HepG2 (cell line): ENCODE measurements around the gene NUP62. TPM values are rescaled to one million over a fixed set of nuclear protein-coding genes. Genes with fewer than 3 reads are reported as not detected.
A peak's percentile ranks its signal among the peaks of the same experiment; 100 is the strongest.

Source experiments
- ATAC-seq: fragments of 200-7000 bp; cut with Tn5 transposase; 3 replicates; pipeline ENCODE4 v1.9.1; 2020; ENCODE audit warnings: mild to moderate bottlenecking, moderate library complexity
- BruUV-seq: library from RNA; stranded (reverse); fragments of 400-500 nt; replicated peaks from 2 replicates; lab custom pipeline; 2021; lab: Mats Ljungman, UMichigan
- CTCF ChIA-PET: fragments of 300-600 bp; formaldehyde crosslinking; extraction: SDS; loops from one replicate; lab custom pipeline; 2021; ENCODE audit warnings: low total read pairs, inconsistent platforms, low intra/inter-chr PET ratio; lab: Yijun Ruan, JAX
- POLR2A ChIA-PET: fragments of 350-600 bp; sonication (Branson Sonifier 250); formaldehyde crosslinking; loops from one replicate; lab custom pipeline; 2020; ENCODE audit warnings: antibody characterized with exemption, inconsistent platforms; lab: Yijun Ruan, JAX
- DNase-seq: peaks from one replicate; pipeline ENCODE4 v3.0.0-alpha.2; 2015; ENCODE audit warnings: low spot score
- FAIRE-seq: peaks from 3 replicates; lab custom pipeline; 2011; peaks lifted over from hg19 to GRCh38; lab: Jason Lieb, UNC
- H2AFZ ChIP-seq: one replicate; pipeline ENCODE4 v1.6.1; 2011; ENCODE audit warnings: low read length, inconsistent platforms
- H3K27ac ChIP-seq: fragments of 300-600 bp; 3 replicates; pipeline ENCODE4 v1.8.0; 2011; ENCODE audit warnings: mixed run types, mild to moderate bottlenecking, mixed read lengths, low read length, inconsistent platforms; ENCODE audit not compliant: insufficient read depth; ENCODE audit errors: extremely low read length
- H3K27me3 ChIP-seq, 2 experiments: fragments of 200-600 bp in 1 of 2; 2 replicates in 1 of 2; 3 replicates in 1 of 2; pipeline versions ENCODE4 v1.6.0 to v1.8.0; 2011; ENCODE audit warnings: low read length in 2 of 2, mild to moderate bottlenecking in 2 of 2, moderate library complexity in 2 of 2, inconsistent platforms in 1 of 2; ENCODE audit not compliant: insufficient read depth in 2 of 2, control insufficient read depth in 1 of 2
- H3K36me3 ChIP-seq, 2 experiments: fragments of 200-600 bp in 1 of 2; replicated peaks in 1 of 2; 2 replicates in 1 of 2; 3 replicates in 1 of 2; pipeline versions ENCODE4 v1.5.1 to v1.8.0; 2011; ENCODE audit warnings: low read length in 2 of 2, inconsistent platforms in 1 of 2; ENCODE audit not compliant: insufficient read depth in 2 of 2, control insufficient read depth in 1 of 2
- H3K4me1 ChIP-seq: 2 replicates; pipeline ENCODE4 v1.5.1; 2012; ENCODE audit warnings: low read length, inconsistent platforms; ENCODE audit not compliant: insufficient read depth
- H3K4me2 ChIP-seq: 2 replicates; pipeline ENCODE4 v1.6.0; 2011; ENCODE audit warnings: low read depth, low read length, inconsistent platforms
- H3K4me3 ChIP-seq, 3 experiments: fragments of 200-600 bp in 1 of 3; sonication (generic), shearing (Covaris generic) in 1 of 3; replicated peaks in 1 of 3; 2 replicates each; pipeline ENCODE4 v1.5.1; 2011 to 2016; ENCODE audit warnings: low read length in 3 of 3, inconsistent platforms in 2 of 3, low read depth in 2 of 3, mild to moderate bottlenecking in 2 of 3, control low read depth in 1 of 3, mixed read lengths in 1 of 3; ENCODE audit not compliant: insufficient read depth in 1 of 3
- H3K79me2 ChIP-seq: one replicate; pipeline ENCODE4 v1.6.1; 2011; ENCODE audit warnings: low read length, inconsistent platforms; ENCODE audit not compliant: insufficient read depth
- H3K9ac ChIP-seq: 2 replicates; pipeline ENCODE4 v1.6.0; 2011; ENCODE audit warnings: mild to moderate bottlenecking, low read depth, low read length, inconsistent platforms; ENCODE audit not compliant: insufficient read depth
- H3K9me3 ChIP-seq: 2 replicates; pipeline ENCODE4 v1.5.1; 2012; ENCODE audit warnings: mild to moderate bottlenecking, low read length
- H4K20me1 ChIP-seq: 2 replicates; pipeline ENCODE4 v1.6.0; 2011; ENCODE audit warnings: inconsistent platforms, mild to moderate bottlenecking, low read length, moderate library complexity; ENCODE audit not compliant: insufficient read depth
- CREB1 ChIP-seq, 2 experiments: fragments of 450-650 bp in 1 of 2; IDR thresholded peaks; 2 replicates each; pipeline ENCODE4 v1.6.1; 2016 to 2017; ENCODE audit warnings: control low read depth in 1 of 2, mild to moderate bottlenecking in 1 of 2, missing compliant biosample characterization in 1 of 2, missing genetic modification characterization in 1 of 2
- GABPA ChIP-seq, 2 experiments: IDR thresholded peaks; 2 replicates each; pipeline ENCODE4 v1.6.1; 2011 to 2016; ENCODE audit warnings: low read depth in 2 of 2, low read length in 1 of 2, missing biosample characterization in 1 of 2, missing genetic modification characterization in 1 of 2
- KLF6 ChIP-seq: IDR thresholded peaks from 2 replicates; pipeline ENCODE4 v1.8.0; 2016; ENCODE audit warnings: missing biosample characterization, missing genetic modification reagents
- NFE2L2 ChIP-seq: fragments of 150-350 bp; IDR thresholded peaks from 2 replicates; pipeline ENCODE4 v1.6.1; 2014; ENCODE audit warnings: low read length
- NFYB ChIP-seq: sonication (generic); formaldehyde crosslinking; IDR thresholded peaks from 2 replicates; pipeline ENCODE4 v1.4.0; 2020; ENCODE audit warnings: missing genetic modification reagents
- THAP11 ChIP-seq: IDR thresholded peaks from 2 replicates; pipeline ENCODE4 v1.6.1; 2016; ENCODE audit warnings: missing biosample characterization, missing genetic modification reagents
- ZNF143 ChIP-seq: sonication (generic); formaldehyde crosslinking; IDR thresholded peaks from 2 replicates; pipeline ENCODE4 v1.4.0; 2020; ENCODE audit warnings: missing genetic modification reagents
- WGBS: methylation state at CpG from one replicate; pipeline ENCODE4 v1.1.6; 2017; ENCODE audit warnings: low lambda C conversion rate; 5-methylcytosine and 5-hydroxymethylcytosine counted together
- in situ Hi-C: cut with HindIII; loops from 2 replicates; pipeline ENCODE4 v1.10.0; 2017; ENCODE audit warnings: low pct_unique_long_range_greater_than_20kb; ENCODE audit not compliant: extremely low pct_ligation_motif_present
- intact Hi-C: fragments of 100-400 bp; cut with micrococcal nuclease; formaldehyde crosslinking; loops from one replicate; pipeline ENCODE4 v1.10.0; 2022; ENCODE audit not compliant: unreplicated experiment
- polyA plus RNA-seq, 8 experiments: library from polyadenylated mRNA; depleted of rRNA in 3 of 8; stranded (reverse) in 7 of 8; unstranded in 1 of 8; fragments of >200 nt; fragmentation: Illumina TruSeq in 4 of 8; extraction: Trizol in 4 of 8; gene quantifications; 2 replicates each; pipeline versions ENCODE4 v1.2.1 to v1.2.3, GENCODE V29; 2011 to 2016; ENCODE audit warnings: low read depth in 4 of 8, missing spikeins in 1 of 8, mixed read lengths in 1 of 8; ENCODE audit not compliant: insufficient read depth in 1 of 8
- total RNA-seq, 5 experiments: library from RNA; depleted of rRNA; stranded (reverse); fragments of >200 nt; fragmentation: Illumina TruSeq; extraction: Trizol; gene quantifications; 2 replicates each; pipeline ENCODE4 v1.2.3, GENCODE V29; 2016; ENCODE audit warnings: low read depth in 1 of 5
- TF ChIP-seq, protein P1 (sequence below): sonication (generic); formaldehyde crosslinking; IDR thresholded peaks from 2 replicates; pipeline ENCODE4 v1.5.0; 2020; ENCODE audit warnings: missing genetic modification reagents

Gene NUP62
- total and polyA plus RNA-seq, 2 of the 13 experiments (the other 11 are each of a cell fraction or from before 2014, with no cell fraction given) = 16.5 to 41.5 TPM

DNA sequence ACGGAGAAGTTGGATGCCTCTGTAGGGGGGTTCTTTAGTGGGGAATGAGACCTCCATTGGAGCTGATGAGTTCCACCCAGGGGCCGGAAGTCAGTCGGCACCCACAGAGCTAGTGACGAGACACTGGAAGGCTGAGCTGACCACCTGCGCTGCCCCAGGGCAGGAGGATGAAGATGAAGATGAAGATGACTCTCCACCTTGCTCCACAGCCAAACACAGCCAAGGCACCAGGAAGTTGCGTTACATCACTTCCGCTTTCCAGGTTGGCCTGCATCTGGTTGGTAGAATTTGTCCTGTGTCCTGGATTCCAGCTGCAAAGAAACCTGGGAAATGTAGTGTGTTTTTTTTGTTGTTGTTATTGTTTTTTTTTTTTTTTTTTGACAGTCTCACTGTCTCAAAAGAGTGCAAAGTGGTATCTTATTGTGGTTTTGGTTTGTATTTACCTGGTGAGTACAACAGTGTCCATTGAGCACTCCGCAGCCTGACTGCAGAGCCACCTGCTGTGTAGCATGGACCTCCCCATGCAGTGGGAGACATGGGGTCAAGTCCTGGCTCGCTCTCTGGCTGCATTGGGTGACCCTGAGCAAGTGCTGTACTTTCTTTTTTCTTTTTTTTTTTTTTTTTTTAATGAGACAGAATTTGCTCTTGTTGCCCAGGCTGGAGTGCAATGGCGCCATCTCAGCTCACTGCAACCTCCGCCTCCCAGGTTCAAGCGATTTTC lies 49.9 kb downstream of the NUP62 start:
- POLR2A ChIA-PET = interaction anchor here (0.8 kb wide), 2 partner anchors 10 to 51 kb away, joined by 3 to 4 read pairs; no protein-coding TSS in a partner anchor
- CTCF ChIA-PET = no interaction called here
- DNase-seq (no peak), FAIRE-seq (no peak)
- 0 out of 6 replicates have a peak overlapping the region, but pooled peaks of 1 of the 3 experiments have one; percentile 20 for H3K4me3 ChIP-seq
- H3K27ac ChIP-seq = no peak overlapping the region
- peaks cover 23 to 61% of the 10 kb centered on the region in 2 experiments for H3K36me3 ChIP-seq
- no peaks in the 10 kb centered on the region; a peak in 1 of 5 replicates for H3K27me3 ChIP-seq
- H3K4me2 ChIP-seq = peak overlapping the region; percentile 76; the same call in 1 of the 2 replicates
- intact Hi-C loops = no loop called here
- 98% methylated on average over 8 of the region's 12 CpGs for WGBS
- no peaks in the 10 kb centered on the region for H3K9me3 ChIP-seq
- peak; percentile 47 for TF ChIP-seq THAP11 (CRISPR knock-in tag)
- peak; percentile 58; the same call in 1 of the 2 replicates for TF ChIP-seq ZNF143 (CRISPR knock-in tag)
- no peak for TF ChIP-seq NFE2L2
- TF ChIP-seq NFYB (CRISPR knock-in tag) = peak; percentile 51
- TF ChIP-seq CREB1 (IDR thresholded peaks at IDR 0.05) = no peak
- TF ChIP-seq CREB1 (CRISPR knock-in tag; IDR thresholded peaks at IDR 0.05) = peak; percentile 61
- TF ChIP-seq KLF6 (CRISPR knock-in tag) = no peak
- peak; percentile 55 for TF ChIP-seq GABPA (IDR thresholded peaks at IDR 0.05; ENCODE audit: low read depth, low read length)
- peak; percentile 79 for TF ChIP-seq GABPA (CRISPR knock-in tag; IDR thresholded peaks at IDR 0.05; ENCODE audit: low read depth)
- TF ChIP-seq, protein P1, sequence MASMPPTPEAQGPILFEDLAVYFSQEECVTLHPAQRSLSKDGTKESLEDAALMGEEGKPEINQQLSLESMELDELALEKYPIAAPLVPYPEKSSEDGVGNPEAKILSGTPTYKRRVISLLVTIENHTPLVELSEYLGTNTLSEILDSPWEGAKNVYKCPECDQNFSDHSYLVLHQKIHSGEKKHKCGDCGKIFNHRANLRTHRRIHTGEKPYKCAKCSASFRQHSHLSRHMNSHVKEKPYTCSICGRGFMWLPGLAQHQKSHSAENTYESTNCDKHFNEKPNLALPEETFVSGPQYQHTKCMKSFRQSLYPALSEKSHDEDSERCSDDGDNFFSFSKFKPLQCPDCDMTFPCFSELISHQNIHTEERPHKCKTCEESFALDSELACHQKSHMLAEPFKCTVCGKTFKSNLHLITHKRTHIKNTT (CRISPR knock-in tag) = no peak
- TF ChIP-seq, all 625 proteins: peak for 5
- H3K9ac ChIP-seq = peak overlapping the region; percentile 89; the same call in 1 of the 2 replicates
- ATAC-seq = no peak
- no TSS peak for BruUV-seq
- in situ Hi-C loops = no loop called here
- no peak overlapping the region for H2AFZ ChIP-seq
- H4K20me1 ChIP-seq = peaks cover 5% of the 10 kb centered on the region
- H3K4me1 ChIP-seq = peaks cover 31% of the 10 kb centered on the region
- H3K79me2 ChIP-seq = peaks cover 32% of the 10 kb centered on the region
